NCI-H2196 treated with DMSO at 0.1 percent for 48 hours (cell line): Measurements from ENCODE around the gene SLC12A7.

Experiments used
- DNase-seq: peaks from one replicate; lab custom pipeline; 2025; ENCODE audit not compliant: unreplicated experiment; lab: John Stamatoyannopoulos, UW

Gene SLC12A7

DNA sequence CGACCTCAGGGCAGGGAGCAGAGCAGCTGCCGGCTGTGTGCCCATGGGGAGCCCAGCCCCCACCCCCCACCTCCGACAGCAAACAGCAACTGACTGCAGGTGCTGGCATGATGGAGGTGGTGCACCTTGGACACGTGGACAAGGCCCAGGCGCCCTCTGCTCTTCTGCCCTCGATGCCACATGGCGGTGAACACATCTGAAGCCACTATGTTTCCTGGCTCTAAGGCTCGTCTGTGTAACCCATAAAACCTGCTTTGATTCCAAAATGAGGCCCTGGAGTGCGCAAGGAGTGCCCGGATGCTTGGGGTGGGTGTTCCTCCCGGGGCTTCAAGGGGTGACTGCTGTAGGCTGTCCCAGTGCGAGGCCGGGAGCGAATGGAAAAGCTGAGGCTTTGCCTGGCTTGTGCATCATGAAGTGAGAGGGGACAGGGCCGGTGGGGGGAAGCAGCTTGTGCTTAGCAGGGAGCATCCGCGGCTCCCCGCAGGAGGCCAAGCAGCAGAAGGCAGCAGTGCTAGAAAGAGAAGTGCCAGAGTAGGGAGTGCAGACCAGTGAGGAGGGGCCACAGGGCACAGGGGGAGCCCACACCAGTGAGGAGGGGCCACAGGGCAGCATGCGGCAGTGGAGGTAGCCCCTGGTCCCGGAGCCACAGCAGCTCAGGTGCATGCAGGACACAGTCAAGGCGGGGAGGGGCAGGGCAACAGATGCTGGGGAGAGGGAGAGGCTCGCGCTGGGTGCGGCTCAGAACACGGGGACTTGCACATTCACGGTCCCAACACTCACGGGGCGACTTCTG lies 73.2 kb downstream of the SLC12A7 start:
- no peak for DNase-seq

DNA sequence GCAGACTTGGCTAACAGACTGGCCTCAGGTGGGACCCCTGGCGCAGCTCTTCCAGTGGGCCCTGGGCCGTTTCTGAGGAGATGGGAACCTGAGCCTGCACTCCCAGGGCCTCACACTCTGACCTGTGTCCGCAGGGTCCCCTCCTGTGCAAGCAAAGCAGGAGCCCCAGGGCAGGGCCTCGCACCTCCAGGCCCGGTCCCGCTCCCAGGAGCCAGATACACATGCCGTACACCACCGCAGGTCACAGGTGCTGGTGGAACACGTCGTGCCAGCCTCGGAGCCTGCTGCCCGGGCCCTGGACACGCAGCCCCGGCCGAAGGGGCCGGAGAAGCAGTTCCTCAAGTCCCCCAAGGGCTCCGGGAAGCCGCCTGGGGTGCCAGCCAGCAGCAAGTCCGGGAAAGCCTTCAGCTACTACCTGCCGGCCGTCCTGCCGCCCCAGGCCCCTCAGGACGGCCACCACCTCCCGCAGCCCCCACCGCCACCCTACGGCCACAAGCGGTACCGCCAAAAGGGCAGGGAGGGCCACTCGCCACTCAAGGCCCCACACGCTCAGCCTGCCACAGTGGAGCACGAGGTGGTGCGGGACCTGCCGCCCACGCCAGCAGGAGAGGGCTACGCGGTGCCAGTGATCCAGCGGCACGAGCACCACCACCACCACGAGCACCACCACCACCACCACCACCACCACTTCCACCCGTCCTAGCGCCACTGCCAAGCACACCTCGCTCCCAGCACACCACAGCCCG lies 74.0 kb downstream of the SLC12A7 start:
- no peak for DNase-seq

DNA sequence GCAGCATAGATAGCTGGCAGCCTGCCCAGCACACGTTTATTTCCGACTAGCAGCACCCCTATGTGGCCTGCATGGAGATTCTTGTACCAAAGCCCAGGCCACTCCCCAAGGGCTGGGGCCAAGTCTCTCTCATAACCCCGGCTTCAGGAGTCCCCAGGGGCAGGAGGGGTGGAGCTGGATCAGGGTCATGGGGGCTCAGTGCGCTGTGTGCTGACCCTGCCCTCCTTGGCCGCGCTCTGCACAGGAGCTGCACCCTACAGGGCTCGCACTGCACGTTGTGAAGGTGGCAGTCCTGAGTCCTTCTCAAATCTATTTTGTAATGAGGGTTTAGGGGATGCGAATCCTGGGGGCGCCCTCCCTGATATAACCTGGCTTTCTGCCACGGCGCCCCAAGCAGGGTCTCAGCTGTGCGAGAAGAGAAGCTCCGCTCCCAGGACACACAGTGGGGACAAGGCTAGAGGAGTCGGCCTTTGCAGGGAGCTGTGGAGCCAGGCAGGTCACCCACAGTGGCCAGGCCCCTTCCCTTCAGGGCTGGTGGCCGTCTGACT lies 74.7 kb downstream of the SLC12A7 start:
- DNase-seq, result no peak

DNA sequence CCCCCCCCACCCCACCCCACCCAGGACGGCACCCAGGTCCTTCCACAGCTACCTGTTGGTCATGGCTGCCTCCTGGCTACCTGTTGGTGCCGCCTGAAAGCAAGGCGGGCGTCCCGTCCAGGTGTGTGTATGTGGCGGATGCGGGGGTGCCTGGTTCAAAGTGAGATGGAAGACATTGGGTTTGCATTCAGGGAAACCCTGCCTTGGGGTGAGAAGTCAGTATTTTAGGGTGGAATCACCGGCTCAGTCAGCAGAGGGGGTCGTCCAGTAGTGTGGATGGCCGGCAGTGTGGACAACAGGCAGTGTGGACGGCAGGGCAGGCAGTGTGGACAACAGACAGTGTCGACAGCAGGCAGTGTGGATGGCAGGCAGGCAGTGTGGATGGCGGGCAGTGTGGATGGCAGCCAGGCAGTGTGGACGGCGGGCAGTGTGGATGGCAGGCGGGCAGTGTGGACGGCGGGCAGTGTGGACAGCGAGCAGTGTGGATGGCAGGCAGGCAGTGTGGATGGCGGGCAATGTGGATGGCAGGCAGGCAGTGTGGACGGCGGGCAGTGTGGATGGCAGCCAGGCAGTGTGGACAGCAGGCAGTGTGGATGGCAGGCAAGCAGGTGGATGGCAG lies 75.2 kb downstream of the SLC12A7 start:
- no peak for DNase-seq

DNA sequence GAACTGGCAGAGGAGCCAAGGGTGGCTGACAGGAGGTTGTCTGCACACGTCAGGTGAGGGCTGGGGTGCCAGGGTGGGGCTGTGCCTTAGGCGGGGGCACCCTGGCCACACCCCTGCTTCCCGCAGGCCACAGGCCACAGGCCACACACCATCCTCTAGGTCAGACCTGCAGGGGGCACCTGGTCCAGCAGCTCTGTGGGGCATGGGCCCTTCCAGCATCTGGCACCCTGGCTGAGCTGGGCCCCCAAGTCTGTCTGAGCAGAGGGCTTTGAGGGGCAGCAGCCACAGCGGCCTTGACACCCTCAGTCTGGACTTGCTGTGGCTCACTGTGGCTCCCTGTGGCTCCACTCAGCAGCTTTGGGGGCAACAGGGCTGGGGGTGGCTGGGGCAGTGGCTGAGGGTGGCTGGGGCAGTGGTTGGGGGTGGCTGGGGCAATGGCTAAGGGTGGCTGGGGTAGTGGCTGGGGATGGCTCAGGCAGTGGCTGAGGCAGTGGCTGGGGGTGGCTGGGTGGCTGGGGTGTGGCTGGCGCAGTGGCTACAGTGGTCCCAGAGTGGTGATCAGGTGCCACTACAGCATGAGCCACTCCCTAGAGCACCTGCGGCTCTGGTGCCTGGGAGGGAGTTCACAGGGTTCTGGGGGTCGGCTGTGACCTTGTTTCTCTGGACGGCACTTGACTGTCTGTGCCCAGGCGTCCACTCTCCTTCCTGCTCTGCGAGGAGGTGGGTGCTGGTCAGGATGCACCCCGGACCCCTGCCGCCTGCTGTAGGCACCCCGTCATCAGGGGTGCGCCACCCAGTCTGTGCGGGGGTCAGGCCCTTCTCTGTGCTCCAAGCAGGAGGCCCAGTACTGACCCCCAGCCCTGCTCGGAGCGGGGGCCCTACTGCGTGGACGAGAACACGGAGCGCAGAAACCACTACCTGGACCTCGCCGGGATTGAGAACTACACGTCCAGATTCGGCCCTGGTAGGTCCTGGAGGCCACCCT lies 76.2 kb downstream of the SLC12A7 start:
- DNase-seq, result no peak

DNA sequence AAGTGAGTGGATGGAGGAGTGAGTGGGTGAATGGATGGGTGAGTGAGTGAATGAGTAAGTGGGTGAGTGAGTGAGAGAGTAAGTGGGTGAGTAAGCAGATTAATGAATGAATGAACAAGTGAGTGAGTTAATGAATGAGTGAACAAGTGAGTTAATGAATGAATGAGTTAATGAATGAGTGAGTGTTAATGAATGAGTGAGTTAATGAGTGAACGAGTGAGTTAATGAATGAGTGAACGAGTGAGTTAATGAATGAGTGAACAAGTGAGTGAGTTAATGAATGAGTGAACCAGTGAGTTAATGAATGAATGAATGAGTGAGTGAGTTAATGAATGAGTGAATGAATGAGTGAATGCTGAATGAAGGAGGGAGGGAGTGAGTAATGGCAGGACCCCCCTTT lies 76.9 kb downstream of the SLC12A7 start:
- no peak for DNase-seq

DNA sequence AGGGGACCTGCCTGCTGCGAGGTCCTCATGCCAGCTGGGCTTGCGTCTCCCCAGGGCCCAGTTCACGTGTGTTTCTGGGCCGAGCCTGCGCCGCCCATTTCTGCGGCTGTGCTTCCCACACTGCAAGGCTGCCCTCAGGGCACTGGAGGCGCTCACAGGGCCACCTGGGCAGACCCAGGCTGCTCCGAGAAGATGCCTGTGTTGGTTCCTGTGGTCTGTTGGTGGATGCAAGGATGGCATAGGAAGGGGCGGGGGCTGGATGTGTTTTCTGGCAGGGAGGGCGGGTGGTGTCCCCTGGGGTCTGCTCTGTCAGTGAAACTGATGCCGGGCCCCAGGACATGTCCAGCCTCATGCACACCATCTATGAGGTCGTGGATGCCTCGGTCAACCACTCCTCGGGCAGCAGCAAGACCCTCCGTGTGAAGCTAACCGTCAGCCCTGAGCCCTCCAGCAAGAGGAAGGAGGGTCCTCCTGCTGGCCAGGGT lies 77.4 kb downstream of the SLC12A7 start:
- no peak for DNase-seq

DNA sequence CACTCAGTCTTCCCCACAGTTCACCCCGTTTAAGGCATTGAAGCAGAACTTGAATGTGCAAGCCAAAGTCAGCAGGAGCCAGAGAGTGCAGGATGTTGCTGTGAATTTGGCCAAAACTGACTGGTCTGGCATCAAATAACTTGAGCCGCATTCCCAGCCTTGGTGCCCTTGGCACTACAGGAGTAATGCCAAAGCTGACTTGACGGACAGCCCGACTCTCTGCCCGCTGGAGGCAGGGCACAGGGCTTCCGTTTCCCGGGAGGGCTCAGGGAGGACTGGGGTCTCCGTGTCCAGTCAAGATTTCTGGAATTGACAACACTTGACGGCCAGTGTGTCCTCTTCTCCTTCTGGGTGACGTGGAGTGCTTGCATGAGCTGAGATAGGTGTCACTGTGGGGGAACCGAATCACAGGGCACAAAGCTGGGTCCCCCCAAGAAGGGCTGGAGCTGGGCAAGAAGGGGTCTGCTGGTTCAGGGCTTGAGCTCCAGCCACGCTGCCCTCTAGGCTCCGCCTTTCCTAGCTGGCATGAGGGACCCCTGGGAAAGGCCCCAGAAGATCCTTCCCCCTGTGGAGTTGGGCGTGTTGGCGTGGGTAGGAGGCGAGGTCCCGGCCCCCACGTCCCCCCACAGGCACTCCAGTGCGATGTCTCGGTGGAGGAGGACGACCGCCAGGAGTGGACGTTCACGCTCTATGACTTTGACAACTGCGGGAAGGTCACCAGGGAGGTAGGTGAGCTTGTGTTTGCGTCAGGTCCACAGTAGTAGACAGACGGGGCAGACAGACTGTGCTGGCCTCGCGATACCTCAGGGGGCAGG lies 78.0 kb downstream of the SLC12A7 start:
- no peak for DNase-seq

DNA sequence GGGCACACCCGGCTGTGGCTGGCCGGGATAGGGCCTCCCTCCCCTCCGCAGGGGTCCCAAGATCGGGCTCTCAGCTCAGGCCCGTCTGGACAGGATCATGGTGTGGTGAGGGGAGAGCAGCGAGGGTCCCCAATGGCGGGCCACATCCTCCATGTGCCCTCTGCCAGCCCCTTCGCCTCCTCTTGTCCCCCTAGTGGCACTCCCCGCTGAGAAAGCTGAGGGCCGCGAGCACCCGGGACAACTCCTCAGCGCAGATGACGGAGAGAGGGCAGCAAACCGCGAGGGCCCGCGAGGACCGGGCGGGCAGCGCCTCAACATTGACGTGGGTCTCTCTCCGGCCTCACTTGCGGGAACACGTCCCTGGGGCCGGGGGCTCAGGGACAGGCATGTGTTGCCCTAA lies 78.7 kb downstream of the SLC12A7 start:
- no peak for DNase-seq

DNA sequence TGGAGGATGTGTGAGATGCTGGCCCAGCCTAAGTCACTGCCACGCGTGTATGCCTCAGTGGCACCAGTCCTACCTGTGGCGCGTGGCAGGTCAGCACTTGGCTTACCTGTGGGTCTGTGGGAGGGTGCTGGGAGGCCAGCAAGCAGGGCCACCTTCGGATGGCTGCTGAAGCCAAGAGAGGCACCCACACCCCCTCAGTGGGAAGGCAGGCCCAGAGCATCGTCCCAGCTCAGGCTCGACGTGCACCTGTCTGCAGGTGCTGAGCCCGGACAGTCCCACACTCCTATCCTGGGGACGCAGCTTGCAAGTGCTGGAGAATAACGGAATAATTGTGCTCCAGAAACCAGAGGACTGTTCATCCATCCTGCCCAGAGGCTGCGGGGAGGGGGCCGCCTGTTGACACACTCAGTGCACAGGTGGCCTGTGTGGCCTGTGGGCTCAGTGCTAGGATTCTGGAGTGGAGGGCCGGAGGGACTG lies 79.3 kb downstream of the SLC12A7 start:
- no peak for DNase-seq

DNA sequence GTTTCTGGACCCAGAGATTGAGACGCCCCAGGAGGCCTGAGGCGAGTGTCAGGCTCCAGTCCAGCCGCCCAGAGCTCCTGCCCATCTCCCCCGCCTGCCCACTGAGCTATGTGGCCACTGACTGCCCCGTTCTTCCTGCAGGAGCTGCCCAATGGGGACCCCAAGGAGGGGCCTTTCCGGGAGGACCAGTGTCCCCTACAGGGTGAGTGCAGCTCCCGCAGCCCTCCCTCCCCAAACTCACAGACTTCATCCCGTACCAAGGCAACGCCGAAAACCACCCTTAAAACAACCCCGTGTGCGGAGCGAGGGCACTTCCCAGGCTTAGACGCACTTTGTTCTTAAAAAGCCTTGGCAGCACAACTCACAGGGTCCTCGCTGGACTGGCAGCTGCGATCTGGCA lies 79.9 kb downstream of the SLC12A7 start:
- DNase-seq, result no peak

DNA sequence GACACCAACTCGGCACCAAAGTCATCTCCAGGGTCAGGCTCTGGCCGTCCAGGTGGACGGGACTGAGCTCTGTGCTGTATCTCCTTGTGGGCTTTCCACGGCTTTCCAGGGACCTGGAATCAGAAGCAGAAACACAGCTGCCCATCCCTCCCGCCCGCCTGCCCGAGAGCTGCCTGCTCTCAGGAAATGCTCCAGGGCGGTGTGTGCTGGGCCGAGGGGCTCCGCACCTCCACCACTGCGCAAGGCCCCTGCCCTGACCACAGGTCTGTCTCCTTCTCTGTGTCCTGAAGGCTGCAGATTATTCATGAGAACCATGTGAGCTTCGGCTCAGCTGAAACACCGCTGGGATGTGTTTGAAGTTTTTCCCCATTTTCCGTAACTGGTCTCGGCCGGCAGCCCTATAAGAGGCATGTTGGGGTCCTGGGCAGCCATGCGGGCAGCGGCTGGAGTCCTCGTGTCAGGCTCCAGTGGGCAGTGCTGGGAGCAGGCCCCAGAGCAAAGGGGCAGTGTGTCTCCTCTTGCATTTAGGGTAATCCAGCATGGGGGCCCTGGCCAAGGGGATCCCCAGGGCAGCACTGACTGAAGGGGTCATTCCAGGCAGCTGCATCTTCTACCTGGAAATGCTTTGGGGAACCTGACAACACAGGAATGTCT lies 80.4 kb downstream of the SLC12A7 start:
- no peak for DNase-seq

DNA sequence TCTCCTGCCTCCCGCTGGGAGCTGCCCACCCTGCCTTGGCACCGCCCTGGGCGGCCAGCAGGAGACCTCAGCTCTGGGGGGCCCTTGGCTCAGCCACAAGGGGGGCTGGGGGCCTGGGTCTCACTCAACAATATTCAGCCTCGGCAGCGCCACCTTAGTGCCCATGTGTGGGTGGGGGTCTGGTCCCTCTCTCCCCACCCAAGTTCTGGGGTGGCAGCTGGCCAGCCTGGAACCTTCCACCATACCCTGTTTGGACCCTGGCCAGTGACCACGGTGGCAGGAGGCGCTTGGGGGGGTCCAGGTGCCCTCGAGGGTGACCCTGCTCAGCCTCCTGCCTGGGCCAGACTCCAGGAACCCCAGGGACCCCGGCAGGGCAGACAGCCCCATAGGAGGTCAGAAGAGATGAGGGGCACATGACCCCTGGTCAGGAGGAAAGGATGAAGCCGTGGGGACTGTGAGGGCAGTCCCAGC lies 81.0 kb downstream of the SLC12A7 start:
- DNase-seq, result no peak

DNA sequence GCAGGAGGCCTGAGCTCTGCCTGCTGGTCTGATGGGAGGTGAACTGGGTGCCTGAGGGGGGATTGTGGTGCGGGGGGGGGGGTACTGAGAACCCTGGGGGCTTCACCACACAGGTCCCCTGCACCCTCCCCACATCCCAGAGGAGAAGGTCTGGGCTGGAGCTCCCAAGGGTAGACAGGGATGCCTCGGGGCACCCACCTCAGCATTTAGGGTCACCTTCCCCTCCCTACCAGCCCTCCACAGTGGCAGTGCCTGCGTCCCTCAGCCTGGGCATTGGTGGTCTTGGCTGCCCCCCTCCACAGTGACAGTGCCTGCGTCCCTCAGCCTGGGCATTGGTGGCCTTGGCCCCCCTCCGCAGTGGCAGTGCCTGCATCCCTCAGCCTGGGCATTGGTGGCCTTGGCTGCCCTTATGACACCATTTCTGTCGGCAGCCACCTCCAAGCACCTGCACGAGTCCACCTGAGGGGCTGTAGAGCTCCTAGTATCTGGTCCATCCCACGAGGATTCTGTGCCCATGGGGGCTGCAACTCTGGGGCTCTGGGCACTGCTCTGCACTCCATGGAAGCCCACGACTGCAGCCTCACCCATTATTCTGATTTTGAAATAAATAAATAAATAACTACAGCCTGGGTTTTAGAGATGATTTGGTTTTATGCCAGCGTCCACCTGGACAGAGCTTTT lies 81.8 kb downstream of the SLC12A7 start:
- no peak for DNase-seq

DNA sequence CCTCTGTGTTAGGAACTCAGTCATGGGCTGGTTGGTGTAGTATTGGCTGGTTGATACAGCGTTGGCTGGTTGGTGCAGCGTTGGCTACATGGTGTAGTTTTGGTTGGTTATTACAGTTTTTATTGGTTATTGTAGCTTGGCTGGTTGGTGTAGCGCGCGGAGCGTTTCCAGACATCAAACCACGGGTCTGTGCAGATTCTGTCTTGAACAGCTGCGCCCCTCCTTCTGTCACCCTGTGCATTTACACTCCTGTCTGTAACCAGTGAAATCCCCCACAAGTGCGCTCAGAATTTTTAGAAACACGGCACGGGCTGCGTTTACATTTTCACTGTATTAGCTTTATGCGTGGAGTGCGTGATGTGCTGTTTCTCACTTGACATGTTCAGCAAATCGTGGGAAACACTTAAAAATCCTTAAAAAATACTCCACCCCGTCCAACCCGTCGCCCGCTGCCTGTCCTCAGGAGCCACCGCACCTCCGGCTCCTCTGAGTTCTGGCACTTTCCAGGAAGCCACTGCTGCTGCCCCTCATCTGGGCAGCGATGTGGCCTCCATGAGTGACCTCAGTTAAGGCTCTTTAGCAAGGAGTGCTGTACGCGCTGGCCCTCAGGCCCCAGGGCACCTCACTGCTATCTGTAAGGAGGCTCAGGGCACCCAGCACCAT lies 82.5 kb downstream of the SLC12A7 start:
- no peak for DNase-seq

DNA sequence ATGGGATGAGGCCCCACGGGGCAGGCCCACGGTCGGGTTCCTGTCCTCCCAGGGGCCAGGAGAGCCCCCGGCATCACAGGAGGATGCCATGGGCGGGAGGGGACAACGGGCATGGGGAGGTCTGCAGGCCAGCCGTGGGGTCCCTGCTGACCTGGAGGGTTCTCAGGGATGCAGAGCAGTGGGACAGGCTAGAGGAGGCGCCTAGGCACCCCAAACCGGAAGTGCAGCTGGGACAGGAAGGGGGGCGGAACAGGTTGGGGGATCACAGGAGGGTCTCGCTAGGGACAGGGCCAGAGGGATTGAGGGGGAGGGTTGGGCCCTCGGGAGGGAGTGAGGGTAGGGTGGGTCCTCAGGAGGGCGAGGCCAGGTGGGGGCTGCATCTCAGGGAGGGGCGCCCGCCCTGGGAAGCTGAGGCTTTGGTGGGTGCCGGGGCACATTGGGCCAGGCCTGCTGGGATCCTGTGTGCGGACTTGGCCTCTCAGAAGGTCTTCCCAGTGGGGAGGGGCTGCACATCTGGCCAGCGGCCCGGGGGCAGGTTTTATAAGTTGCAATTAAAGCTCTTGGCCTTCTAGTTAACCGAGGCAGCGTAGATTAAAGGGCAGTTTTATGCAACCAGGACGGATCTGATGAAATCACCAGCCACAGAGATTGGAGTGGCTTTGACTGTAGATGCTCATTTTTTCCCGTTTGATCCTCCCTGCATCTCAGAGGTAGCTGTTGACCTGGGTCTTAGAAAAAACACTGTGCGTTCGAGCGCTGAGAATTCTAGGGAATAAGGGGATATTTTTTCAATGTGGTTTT lies 83.2 kb downstream of the SLC12A7 start:
- no peak for DNase-seq
